ENCODE data around the gene MYEOV. TPM values are rescaled to one million over a fixed set of nuclear protein-coding genes. Genes with fewer than 3 reads are reported as not detected.

Gene MYEOV
- total and polyA plus RNA-seq, 10 of the 15 experiments (the other 5 are each of a cell fraction or from before 2014, with no cell fraction given) = 0.05 to 0.40 (median 0.26) TPM; not detected in 3

DNA sequence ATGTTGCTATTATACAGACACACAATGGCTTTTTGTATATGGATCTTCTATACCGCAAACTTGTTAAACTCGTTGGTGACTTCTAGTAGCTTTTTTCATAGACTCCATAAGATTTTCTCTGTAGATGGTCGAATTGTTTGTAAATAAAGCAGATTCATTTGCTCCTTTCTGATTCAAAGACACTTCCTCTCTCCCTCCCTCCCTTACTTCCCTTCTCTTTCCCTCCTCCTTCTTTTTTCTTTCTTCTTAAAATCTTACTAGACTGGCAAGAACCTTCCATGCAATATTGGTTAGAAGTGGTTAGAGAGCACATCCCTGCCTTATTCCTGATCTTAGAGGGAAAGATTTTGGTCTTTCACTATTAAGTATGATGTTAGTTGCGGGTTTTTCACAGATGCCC is 36.4 kb downstream of the MYEOV start:
- H3K4me1 ChIP-seq (ENCODE audit: control insufficient read depth, insufficient read depth, low read length) = no peaks in the 10 kb centered on the region
- DNase-seq (ENCODE audit: low read depth, low spot score) = no peak
- RAD21 ChIA-PET (ENCODE audit: unreplicated experiment) = no interaction called here
- BruUV-seq (replicated peaks) = no TSS peak
- H3K9ac ChIP-seq (ENCODE audit: control insufficient read depth, insufficient read depth, low read length) = no peak overlapping the region
- H3K27ac ChIP-seq (ENCODE audit: control insufficient read depth, insufficient read depth) = no peak overlapping the region
- in situ Hi-C loops (cut with MboI) = no loop called here
- SMC1A ChIA-PET (ENCODE audit: uncharacterized antibody, unreplicated experiment) = no interaction called here
- intact Hi-C loops (cut with micrococcal nuclease; ENCODE audit: unreplicated experiment) = no loop called here
- H3K4me2 ChIP-seq (ENCODE audit: control insufficient read depth, insufficient read depth) = no peak overlapping the region
- H3K27me3 ChIP-seq (replicated peaks in 1 of 2; ENCODE audit: control insufficient read depth in 2 of 2, insufficient read depth in 2 of 2, low read length in 1 of 2) = no peaks in the 10 kb centered on the region
- H2AFZ ChIP-seq (ENCODE audit: control insufficient read depth, low read depth, low read length) = no peak overlapping the region
- H3K4me3 ChIP-seq = no peak overlapping the region
- 52% methylated on average over 4 of the region's 4 CpGs for WGBS (ENCODE audit: insufficient coverage, insufficient replicate concordance, low lambda C conversion rate, missing lambda C conversion rate)
- H4K20me1 ChIP-seq (ENCODE audit: control insufficient read depth, insufficient read depth) = no peaks in the 10 kb centered on the region
- no peak for ATAC-seq
- H3K79me2 ChIP-seq (ENCODE audit: control insufficient read depth, insufficient read depth, low read length) = no peaks in the 10 kb centered on the region
- POLR2A ChIA-PET = no interaction called here
- FAIRE-seq = no peak
- TF ChIP-seq, protein P1, sequence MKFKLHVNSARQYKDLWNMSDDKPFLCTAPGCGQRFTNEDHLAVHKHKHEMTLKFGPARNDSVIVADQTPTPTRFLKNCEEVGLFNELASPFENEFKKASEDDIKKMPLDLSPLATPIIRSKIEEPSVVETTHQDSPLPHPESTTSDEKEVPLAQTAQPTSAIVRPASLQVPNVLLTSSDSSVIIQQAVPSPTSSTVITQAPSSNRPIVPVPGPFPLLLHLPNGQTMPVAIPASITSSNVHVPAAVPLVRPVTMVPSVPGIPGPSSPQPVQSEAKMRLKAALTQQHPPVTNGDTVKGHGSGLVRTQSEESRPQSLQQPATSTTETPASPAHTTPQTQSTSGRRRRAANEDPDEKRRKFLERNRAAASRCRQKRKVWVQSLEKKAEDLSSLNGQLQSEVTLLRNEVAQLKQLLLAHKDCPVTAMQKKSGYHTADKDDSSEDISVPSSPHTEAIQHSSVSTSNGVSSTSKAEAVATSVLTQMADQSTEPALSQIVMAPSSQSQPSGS (IDR thresholded peaks at IDR 0.05; ENCODE audit: low read length) = no peak
- no peak for TF ChIP-seq CBX5 (IDR thresholded peaks at IDR 0.05; ENCODE audit: low read depth)
- TF ChIP-seq SRF (IDR thresholded peaks at IDR 0.05; ENCODE audit: low read depth in 2 of 2, low read length in 2 of 2) = no peak
- TF ChIP-seq ZNF207 (IDR thresholded peaks at IDR 0.05; ENCODE audit: borderline replicate concordance) = no peak
- TF ChIP-seq ATF7 (IDR thresholded peaks at IDR 0.05; ENCODE audit: low read depth) = no peak
- no peak for TF ChIP-seq NR2C1 (IDR thresholded peaks at IDR 0.05)
- TF ChIP-seq ZNF592 (IDR thresholded peaks at IDR 0.05) = no peak
- TF ChIP-seq NR2F1 (conservative IDR thresholded peaks at IDR 0.05) = no peak
- no peak for TF ChIP-seq ASH2L (IDR thresholded peaks at IDR 0.05; ENCODE audit: borderline replicate concordance, low read depth)
- TF ChIP-seq NFIC (IDR thresholded peaks at IDR 0.05; ENCODE audit: low read depth, low read length) = no peak
- TF ChIP-seq ATF3 (IDR thresholded peaks at IDR 0.05; ENCODE audit: borderline replicate concordance, extremely low read depth, low read depth, low read length) = no peak
- CTCF ChIA-PET = no interaction called here
- H3K36me3 ChIP-seq (ENCODE audit: control insufficient read depth in 2 of 2, insufficient read depth in 2 of 2, low read length in 1 of 2) = no peaks in the 10 kb centered on the region
- H3K9me3 ChIP-seq (replicated peaks; ENCODE audit: control insufficient read depth, insufficient read depth, low read length) = no peaks in the 10 kb centered on the region; the same call in 2 of the 3 replicates
